Measurements from ENCODE around the gene FBXO44.
"Not testable (repeated sequence)": the region's sequence is repeated elsewhere in the genome, so short reads cannot be mapped to it uniquely, and the experiment has no call there.

FBXO44 gene

DNA sequence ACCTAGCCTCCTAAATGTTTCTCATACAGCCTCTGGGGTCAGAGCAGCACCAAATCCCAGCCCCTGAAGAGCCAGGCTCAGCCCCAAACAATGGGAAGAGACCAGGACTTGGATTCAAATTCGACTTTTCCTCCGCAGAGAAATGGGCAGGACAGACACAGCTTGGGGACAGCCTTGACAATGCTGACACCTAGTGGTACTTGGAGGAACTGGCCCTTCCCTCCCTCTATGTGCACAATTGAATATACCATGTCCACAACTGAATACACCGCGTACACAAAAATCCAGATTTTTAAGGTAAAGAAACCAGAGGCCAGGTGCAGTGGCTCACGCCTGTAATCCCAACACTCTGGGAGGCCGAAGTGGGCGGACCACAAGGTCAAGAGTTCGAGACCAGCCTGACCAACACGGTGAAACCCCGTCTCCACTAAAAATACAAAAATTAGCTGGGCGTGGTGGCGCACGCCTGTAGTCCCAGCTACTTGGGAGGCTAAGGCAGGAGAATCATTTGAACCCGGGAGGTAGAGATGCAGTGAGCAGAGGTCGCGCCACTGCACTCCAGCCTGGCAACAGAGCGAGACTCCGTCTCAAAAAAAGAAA, 12.2 kb upstream of the FBXO44 start:
- not testable (repeated sequence) for H3K9me3 ChIP-seq (ENCODE audit: control insufficient read depth, low read length); H3K4me1 ChIP-seq (ENCODE audit: control insufficient read depth, insufficient read depth, low read length)
- H3K27me3 ChIP-seq (ENCODE audit: control insufficient read depth, insufficient read depth, low read length): peaks cover 20% of the 10 kb centered on the region

GRCh38 chr1:11643782-11644181, 10.9 kb upstream of the FBXO44 start:
- no peaks in the 10 kb centered on the region for H3K9me3 ChIP-seq (ENCODE audit: control insufficient read depth, low read length)
- no peak overlapping the region for H3K9ac ChIP-seq (ENCODE audit: low read length)
- peaks cover 27% of the 10 kb centered on the region for H3K27me3 ChIP-seq (ENCODE audit: control insufficient read depth, insufficient read depth, low read length)

More for the DNA sequence above, 12.2 kb upstream of the FBXO44 start:
- not testable (repeated sequence) for H3K36me3 ChIP-seq (ENCODE audit: control insufficient read depth, insufficient read depth, low read length); H3K9ac ChIP-seq (ENCODE audit: low read length); H3K4me3 ChIP-seq (ENCODE audit: low read length)

DNA sequence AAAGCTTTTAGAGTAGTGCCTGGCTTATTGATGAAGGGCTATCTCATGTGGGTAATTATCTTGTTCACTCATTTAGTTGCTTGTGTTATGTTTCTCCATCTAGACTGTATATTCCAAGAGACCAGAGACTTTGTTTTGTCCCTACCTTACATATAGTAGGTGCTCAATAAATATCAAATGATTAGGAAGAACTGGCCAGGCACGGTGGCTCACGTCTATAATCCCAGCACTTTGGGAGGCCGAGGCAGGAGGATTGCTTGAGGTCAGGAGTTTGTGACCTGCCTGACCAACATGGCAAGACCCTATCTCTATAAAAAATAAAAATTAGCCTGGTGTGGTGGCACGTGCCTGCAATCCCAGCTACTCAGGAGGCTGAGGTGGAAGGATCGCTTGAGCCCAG, 9.4 kb upstream of the FBXO44 start:
- peaks cover 32% of the 10 kb centered on the region for H3K27me3 ChIP-seq (ENCODE audit: control insufficient read depth, insufficient read depth, low read length)
- no peak overlapping the region for H3K9ac ChIP-seq (ENCODE audit: low read length)
- no peak overlapping the region for H3K4me3 ChIP-seq (ENCODE audit: low read length)
- H3K9me3 ChIP-seq (ENCODE audit: control insufficient read depth, low read length): no peaks in the 10 kb centered on the region
- no peaks in the 10 kb centered on the region for H3K36me3 ChIP-seq (ENCODE audit: control insufficient read depth, insufficient read depth, low read length)
- H3K4me1 ChIP-seq (ENCODE audit: control insufficient read depth, insufficient read depth, low read length): peaks cover 18% of the 10 kb centered on the region

More at GRCh38 chr1:11643782-11644181, 10.9 kb upstream of the FBXO44 start:
- Histone ChIP-seq H3K4me3 (ENCODE audit: low read length) (no peak overlapping the region), H3K4me1 (ENCODE audit: control insufficient read depth, insufficient read depth, low read length) (peaks cover 7% of the 10 kb centered on the region), H3K36me3 (ENCODE audit: control insufficient read depth, insufficient read depth, low read length) (no peaks in the 10 kb centered on the region)

DNA sequence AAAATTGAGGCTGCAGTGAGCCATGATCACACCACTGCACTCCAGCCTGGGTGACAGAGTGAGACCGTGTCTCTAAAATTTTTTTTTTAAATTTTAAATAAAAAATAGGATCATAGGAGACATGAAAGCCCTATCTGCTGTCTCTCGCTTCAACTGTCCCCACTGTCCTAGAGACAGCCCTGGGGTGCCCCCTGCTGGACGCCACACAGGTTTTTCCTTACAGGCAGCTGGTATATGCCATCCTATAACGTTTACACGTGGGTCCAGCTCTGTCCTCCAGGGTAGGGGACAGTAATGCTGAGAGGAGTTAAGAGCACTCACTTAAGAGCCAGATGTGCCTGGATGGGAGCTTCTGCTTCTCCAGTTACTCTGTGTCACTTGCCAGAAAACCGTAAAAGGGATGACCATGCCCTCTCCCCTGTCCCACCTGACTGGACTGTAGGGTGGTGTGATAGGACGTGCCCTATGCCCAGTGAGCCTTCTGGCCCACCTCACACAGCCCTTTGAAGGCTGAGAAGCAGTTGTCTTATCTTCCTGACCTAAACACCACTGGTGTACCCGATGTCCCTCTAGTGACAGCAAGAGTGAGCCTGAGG, 8.9 kb upstream of the FBXO44 start:
- Histone ChIP-seq H3K27me3 (ENCODE audit: control insufficient read depth, insufficient read depth, low read length) (peaks cover 36% of the 10 kb centered on the region), H3K4me1 (ENCODE audit: control insufficient read depth, insufficient read depth, low read length) (peaks cover 23% of the 10 kb centered on the region), H3K9ac (ENCODE audit: low read length) (no peak overlapping the region), H3K9me3 (ENCODE audit: control insufficient read depth, low read length) (no peaks in the 10 kb centered on the region), H3K36me3 (ENCODE audit: control insufficient read depth, insufficient read depth, low read length) (no peaks in the 10 kb centered on the region), H3K4me3 (ENCODE audit: low read length) (no peak overlapping the region)

- no peak overlapping the region for H3K4me3 ChIP-seq (ENCODE audit: low read length)
- no peaks in the 10 kb centered on the region for H3K9me3 ChIP-seq (ENCODE audit: control insufficient read depth, low read length)
- H3K9ac ChIP-seq (ENCODE audit: low read length): no peak overlapping the region
- H3K27me3 ChIP-seq (ENCODE audit: control insufficient read depth, insufficient read depth, low read length): peaks cover 41% of the 10 kb centered on the region
- no peaks in the 10 kb centered on the region for H3K36me3 ChIP-seq (ENCODE audit: control insufficient read depth, insufficient read depth, low read length)
- H3K4me1 ChIP-seq (ENCODE audit: control insufficient read depth, insufficient read depth, low read length): peaks cover 25% of the 10 kb centered on the region
These were observed 8.4 kb upstream of the FBXO44 start for GRCh38 chr1:11646317-11646716.

GRCh38 chr1:11647333-11647732, 7.3 kb upstream of the FBXO44 start:
- Histone ChIP-seq H3K9ac (ENCODE audit: low read length) (no peak overlapping the region), H3K27me3 (ENCODE audit: control insufficient read depth, insufficient read depth, low read length) (peaks cover 41% of the 10 kb centered on the region), H3K9me3 (ENCODE audit: control insufficient read depth, low read length) (no peaks in the 10 kb centered on the region), H3K4me3 (ENCODE audit: low read length) (no peak overlapping the region), H3K4me1 (ENCODE audit: control insufficient read depth, insufficient read depth, low read length) (peaks cover 25% of the 10 kb centered on the region), H3K36me3 (ENCODE audit: control insufficient read depth, insufficient read depth, low read length) (no peaks in the 10 kb centered on the region)

DNA sequence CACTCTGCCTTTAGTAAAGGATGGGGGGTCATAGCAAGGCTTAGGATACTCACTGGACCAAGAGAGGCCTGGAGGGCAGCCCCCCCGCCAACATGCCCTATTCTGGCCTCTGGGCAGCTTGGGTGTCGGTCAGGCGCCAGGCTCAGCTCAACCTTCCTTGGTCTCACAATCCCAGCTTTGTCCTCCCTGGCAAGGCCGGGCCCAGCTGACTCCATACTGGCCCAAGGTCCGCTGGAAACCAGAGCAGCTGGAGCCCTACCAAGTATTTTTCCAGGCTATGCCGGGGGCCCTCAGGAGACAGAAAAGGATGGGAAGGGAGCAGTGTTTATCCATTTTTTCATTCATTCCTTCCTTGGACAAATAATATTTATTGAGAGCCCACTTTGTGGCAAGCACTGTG, 6.6 kb upstream of the FBXO44 start:
- H3K9ac ChIP-seq (ENCODE audit: low read length): no peak overlapping the region
- H3K4me1 ChIP-seq (ENCODE audit: control insufficient read depth, insufficient read depth, low read length): peaks cover 25% of the 10 kb centered on the region
- no peaks in the 10 kb centered on the region for H3K9me3 ChIP-seq (ENCODE audit: control insufficient read depth, low read length)
- H3K4me3 ChIP-seq (ENCODE audit: low read length): no peak overlapping the region
- H3K36me3 ChIP-seq (ENCODE audit: control insufficient read depth, insufficient read depth, low read length): no peaks in the 10 kb centered on the region
- H3K27me3 ChIP-seq (ENCODE audit: control insufficient read depth, insufficient read depth, low read length): peaks cover 41% of the 10 kb centered on the region

- Histone ChIP-seq H3K9ac (ENCODE audit: low read length) (no peak overlapping the region), H3K4me3 (ENCODE audit: low read length) (no peak overlapping the region), H3K9me3 (ENCODE audit: control insufficient read depth, low read length) (no peaks in the 10 kb centered on the region), H3K36me3 (ENCODE audit: control insufficient read depth, insufficient read depth, low read length) (no peaks in the 10 kb centered on the region), H3K4me1 (ENCODE audit: control insufficient read depth, insufficient read depth, low read length) (peaks cover 28% of the 10 kb centered on the region), H3K27me3 (ENCODE audit: control insufficient read depth, insufficient read depth, low read length) (peaks cover 41% of the 10 kb centered on the region)
These were observed 5.9 kb upstream of the FBXO44 start for GRCh38 chr1:11648732-11649158.

DNA sequence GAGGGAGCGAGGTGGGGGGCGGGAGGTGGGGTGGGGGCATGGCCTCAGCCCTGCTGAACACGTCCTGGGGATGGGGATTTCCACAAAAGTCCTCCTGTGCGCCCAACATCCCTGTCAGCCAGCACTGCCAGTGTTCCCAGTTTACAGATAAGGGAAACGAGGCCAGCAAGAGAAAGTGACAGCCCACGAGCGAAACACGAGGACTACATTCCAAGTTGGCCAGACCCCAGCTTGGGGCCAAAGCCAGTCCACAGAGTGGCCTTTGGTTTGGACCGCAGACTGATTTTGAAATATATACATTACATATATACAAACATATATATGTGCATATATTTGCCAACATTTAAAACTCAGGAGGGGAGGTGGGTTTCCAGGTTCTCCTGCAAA, 5.4 kb upstream of the FBXO44 start:
- Histone ChIP-seq H3K27me3 (ENCODE audit: control insufficient read depth, insufficient read depth, low read length) (peaks cover 41% of the 10 kb centered on the region), H3K4me3 (ENCODE audit: low read length) (no peak overlapping the region), H3K4me1 (ENCODE audit: control insufficient read depth, insufficient read depth, low read length) (peaks cover 31% of the 10 kb centered on the region), H3K9ac (ENCODE audit: low read length) (no peak overlapping the region), H3K36me3 (ENCODE audit: control insufficient read depth, insufficient read depth, low read length) (no peaks in the 10 kb centered on the region), H3K9me3 (ENCODE audit: control insufficient read depth, low read length) (no peaks in the 10 kb centered on the region)

GRCh38 chr1:11649624-11650330, 4.9 kb upstream of the FBXO44 start:
- H3K9me3 ChIP-seq (ENCODE audit: control insufficient read depth, low read length): no peaks in the 10 kb centered on the region
- no peaks in the 10 kb centered on the region for H3K36me3 ChIP-seq (ENCODE audit: control insufficient read depth, insufficient read depth, low read length)
- H3K4me3 ChIP-seq (ENCODE audit: low read length): no peak overlapping the region
- H3K9ac ChIP-seq (ENCODE audit: low read length): no peak overlapping the region
- H3K4me1 ChIP-seq (ENCODE audit: control insufficient read depth, insufficient read depth, low read length): peaks cover 31% of the 10 kb centered on the region
- peaks cover 41% of the 10 kb centered on the region for H3K27me3 ChIP-seq (ENCODE audit: control insufficient read depth, insufficient read depth, low read length)

GRCh38 chr1:11650331-11650991, 4.2 kb upstream of the FBXO44 start:
- no peak overlapping the region for H3K4me3 ChIP-seq (ENCODE audit: low read length)
- no peaks in the 10 kb centered on the region for H3K9me3 ChIP-seq (ENCODE audit: control insufficient read depth, low read length)
- H3K4me1 ChIP-seq (ENCODE audit: control insufficient read depth, insufficient read depth, low read length): peaks cover 36% of the 10 kb centered on the region
- H3K27me3 ChIP-seq (ENCODE audit: control insufficient read depth, insufficient read depth, low read length): peaks cover 44% of the 10 kb centered on the region
- no peaks in the 10 kb centered on the region for H3K36me3 ChIP-seq (ENCODE audit: control insufficient read depth, insufficient read depth, low read length)
- peak overlapping the region; percentile 17 for H3K9ac ChIP-seq (ENCODE audit: low read length)

DNA sequence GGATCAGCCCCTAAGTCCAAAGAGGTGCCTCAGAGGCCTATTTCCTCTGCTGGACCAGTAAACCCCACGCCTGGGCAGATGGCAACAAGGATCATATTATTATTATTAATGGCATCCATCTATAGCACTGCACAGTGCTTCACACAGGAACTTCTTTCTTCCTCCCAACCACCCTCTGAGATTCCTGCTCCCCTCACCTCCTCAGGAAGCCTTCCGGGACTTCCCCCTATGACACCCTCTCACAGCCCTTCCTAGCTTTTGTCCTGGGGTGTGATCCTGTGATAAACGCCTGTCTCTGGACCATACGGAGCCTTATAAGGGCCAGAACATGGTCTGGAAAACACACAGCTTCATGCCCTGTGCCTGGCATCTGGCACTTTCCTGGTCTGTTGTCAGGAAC, 3.7 kb upstream of the FBXO44 start:
- peak overlapping the region; percentile 17 for H3K9ac ChIP-seq (ENCODE audit: low read length)
- H3K27me3 ChIP-seq (ENCODE audit: control insufficient read depth, insufficient read depth, low read length): peaks cover 47% of the 10 kb centered on the region
- peaks cover 41% of the 10 kb centered on the region for H3K4me1 ChIP-seq (ENCODE audit: control insufficient read depth, insufficient read depth, low read length)
- no peaks in the 10 kb centered on the region for H3K9me3 ChIP-seq (ENCODE audit: control insufficient read depth, low read length)
- H3K4me3 ChIP-seq (ENCODE audit: low read length): no peak overlapping the region
- H3K36me3 ChIP-seq (ENCODE audit: control insufficient read depth, insufficient read depth, low read length): no peaks in the 10 kb centered on the region

Data from mucosa of stomach (tissue), 1 donor.